Ovary (tissue), 9 donors: ENCODE results near the gene JSRP1. TPM values are rescaled to one million over a fixed set of nuclear protein-coding genes. Genes with fewer than 3 reads are reported as not detected.
"Not testable (repeated sequence)": the region's sequence is repeated elsewhere in the genome, so short reads cannot be mapped to it uniquely, and the experiment has no call there.

Source experiments
- DNase-seq, 5 donors: peaks; one replicate each; pipeline ENCODE4 v3.0.0-alpha.2; 2019 to 2020
- H3K27ac ChIP-seq, 2 donors: fragments of 200-600 bp; one replicate each; pipeline versions ENCODE4 v1.5.1 to v1.8.0; 2019 to 2022
- H3K27me3 ChIP-seq: fragments of 200-600 bp; one replicate; pipeline ENCODE4 v1.8.0; 2022
- H3K36me3 ChIP-seq: fragments of 200-600 bp; sonication (generic); one replicate; pipeline ENCODE4 v1.5.1; 2019
- H3K4me1 ChIP-seq: one replicate; pipeline ENCODE4 v1.8.1; 2013; ENCODE audit warnings: mild to moderate bottlenecking, moderate library complexity; ENCODE audit not compliant: insufficient read depth
- H3K4me3 ChIP-seq: fragments of 200-600 bp; sonication (generic); one replicate; pipeline ENCODE4 v1.5.1; 2017
- H3K9me3 ChIP-seq, 2 donors: fragments of 200-600 bp in 1 of 2; sonication (generic) in 1 of 2; one replicate each; pipeline versions ENCODE4 v1.5.1 to v1.8.1; 2013 to 2019; ENCODE audit warnings: mild to moderate bottlenecking in 1 of 2, moderate library complexity in 1 of 2
- EP300 ChIP-seq: sonication (generic); formaldehyde crosslinking; IDR thresholded peaks from one replicate; pipeline ENCODE4 v1.6.1; 2017; ENCODE audit warnings: antibody characterized with exemption
- POLR2A ChIP-seq: fragments of 450-650 bp; IDR thresholded peaks from one replicate; pipeline ENCODE4 v1.6.1; 2017; ENCODE audit warnings: antibody characterized with exemption, mild to moderate bottlenecking, moderate library complexity
- WGBS, 3 donors: extraction: QIAGEN DNeasy Blood & Tissue Kit in 1 of 3; methylation state at CpG; one replicate each; pipeline versions ENCODE4 v1.1.5 to v1.1.7; 2013 to 2017; 5-methylcytosine and 5-hydroxymethylcytosine counted together
- intact Hi-C, 4 donors: fragments of 100-400 bp; cut with DNase I; formaldehyde crosslinking; loops; one replicate each; pipeline versions ENCODE4 v1.11.0 to v1.15.1; 2022 to 2023
- polyA plus RNA-seq, 2 donors: library from polyadenylated mRNA; stranded (reverse); fragments of 200-250 nt in 1 of 2; fragments of 350-450 nt in 1 of 2; fragmentation: Illumina TruSeq in 1 of 2; extraction: RNeasy Lipid Tissue Mini Kit (QIAGEN cat#74804) in 1 of 2; gene quantifications; one replicate each; pipeline ENCODE4 v1.2.3, GENCODE V29; 2013 to 2014
- total RNA-seq, 7 donors: library from RNA; depleted of rRNA in 2 of 7; stranded (reverse); fragments of >200 nt in 2 of 7; fragmentation: NEBNext Ultra II Directional in 3 of 7; extraction: Animal tissue kit (Norgen Biotek cat#: 25700) in 3 of 7; gene quantifications; one replicate each; pipeline versions ENCODE4 v1.1.0 to v1.2.4, GENCODE V29; 2016 to 2023
- TF ChIP-seq, protein P1 (sequence below), 3 donors: fragments of 450-650 bp in 2 of 3; fragments of 200-600 bp in 1 of 3; IDR thresholded peaks; one replicate each; pipeline versions ENCODE4 v1.5.1 to v1.8.0; 2016 to 2022; ENCODE audit warnings: antibody characterized with exemption in 3 of 3, mild to moderate bottlenecking in 1 of 3
- donor health status: DM: no; HTN: no; CAD: no; lungs with moderate emphysema.
- donor health status: DM: no; HTN: no; CAD: no.
- donor health status: Bipolar disorder and iron deficiency.
- donor health status: DM: yes; HTN: yes; CAD: no.
- donor health status: DM: no; HTN: no; CAD: no.
- donor health status: DM: yes; HTN: yes; CAD: no.

Gene JSRP1
- total and polyA plus RNA-seq, 9 donors, result 0.30 to 0.92 (median 0.35) TPM; not detected in 4

DNA sequence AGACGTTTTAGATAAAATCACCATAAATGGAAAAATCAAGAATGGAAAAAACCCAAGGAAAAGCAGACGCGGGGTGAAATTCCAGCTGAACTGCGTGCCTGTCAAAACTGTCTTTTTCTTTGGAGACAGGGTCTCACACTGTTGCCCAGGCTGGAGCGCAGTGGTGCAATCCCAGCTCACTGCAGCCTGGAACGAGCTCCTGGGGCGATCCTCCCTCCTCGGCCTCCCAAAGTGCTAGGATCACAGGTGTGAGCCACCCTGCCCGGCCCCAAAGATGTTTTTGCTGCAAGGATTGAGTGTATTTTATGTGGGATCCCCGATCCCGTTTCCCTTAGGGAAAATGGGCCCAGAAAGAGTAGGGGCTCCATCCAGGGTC, 26.6 kb upstream of the JSRP1 start:
- H3K4me3 ChIP-seq, result no peak overlapping the region

DNA sequence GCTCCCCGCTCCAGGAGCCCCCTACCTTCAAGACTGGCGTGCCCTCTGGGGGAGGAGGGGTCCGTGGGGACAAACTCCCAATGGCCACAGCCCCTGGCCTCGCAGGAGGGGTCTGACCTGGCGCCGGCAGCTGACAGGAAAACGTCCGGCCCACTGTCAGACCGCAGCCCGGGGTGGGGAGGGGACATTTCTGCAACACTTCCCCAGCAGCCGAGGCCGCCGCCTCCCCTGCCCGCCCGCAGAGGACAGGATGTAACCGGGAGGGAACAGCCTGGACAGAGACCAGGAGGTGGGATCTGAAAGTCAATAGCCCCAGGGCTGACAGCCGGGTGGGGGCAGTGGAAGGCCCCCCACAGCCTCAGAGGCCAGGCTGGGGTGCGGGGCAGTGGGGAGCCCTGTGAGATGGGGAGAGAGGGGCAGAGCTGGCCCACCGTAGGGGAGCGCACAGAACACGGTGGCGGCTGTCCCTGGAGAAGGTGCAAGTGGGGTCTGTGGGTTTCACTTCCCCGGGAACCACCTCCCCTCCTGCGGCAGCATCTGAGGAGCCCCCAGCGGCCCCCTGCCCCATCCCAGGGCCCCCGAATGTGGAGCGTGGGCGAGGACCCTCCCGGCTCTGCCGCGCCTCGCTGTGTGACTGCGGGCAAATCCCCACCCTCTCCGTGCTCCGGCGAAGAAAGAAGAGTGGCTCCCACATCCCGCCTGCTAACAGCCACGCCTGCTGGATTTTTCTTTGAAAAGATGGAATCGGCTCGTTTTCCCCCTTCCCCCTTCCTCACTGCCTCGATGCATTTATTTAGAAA, 26.0 kb upstream of the JSRP1 start, which contains the start of gene PEAK3:
PEAK3 (minus strand) TSS at position 114 of the 800 bp plus-strand sequence. CDS start 1,244 bp downstream, outside the sequence.
- peak in 3 of 5 donors; percentile 53 to 73 (median 56) for DNase-seq
- intact Hi-C loops, result loop anchor here in 1 of 4 donors (5.0 kb wide), 1 partner anchor 1115 kb away; no protein-coding TSS in a partner anchor
- H3K4me1 ChIP-seq, result peaks cover 6% of the 10 kb centered on the region
- no peaks in the 10 kb centered on the region for H3K36me3 ChIP-seq
- 7 to 10% (median 10%) methylated on average over 40 to 41 of the region's 41 CpGs for WGBS, 3 donors
- TF ChIP-seq EP300, result no peak
- TF ChIP-seq, protein P1, sequence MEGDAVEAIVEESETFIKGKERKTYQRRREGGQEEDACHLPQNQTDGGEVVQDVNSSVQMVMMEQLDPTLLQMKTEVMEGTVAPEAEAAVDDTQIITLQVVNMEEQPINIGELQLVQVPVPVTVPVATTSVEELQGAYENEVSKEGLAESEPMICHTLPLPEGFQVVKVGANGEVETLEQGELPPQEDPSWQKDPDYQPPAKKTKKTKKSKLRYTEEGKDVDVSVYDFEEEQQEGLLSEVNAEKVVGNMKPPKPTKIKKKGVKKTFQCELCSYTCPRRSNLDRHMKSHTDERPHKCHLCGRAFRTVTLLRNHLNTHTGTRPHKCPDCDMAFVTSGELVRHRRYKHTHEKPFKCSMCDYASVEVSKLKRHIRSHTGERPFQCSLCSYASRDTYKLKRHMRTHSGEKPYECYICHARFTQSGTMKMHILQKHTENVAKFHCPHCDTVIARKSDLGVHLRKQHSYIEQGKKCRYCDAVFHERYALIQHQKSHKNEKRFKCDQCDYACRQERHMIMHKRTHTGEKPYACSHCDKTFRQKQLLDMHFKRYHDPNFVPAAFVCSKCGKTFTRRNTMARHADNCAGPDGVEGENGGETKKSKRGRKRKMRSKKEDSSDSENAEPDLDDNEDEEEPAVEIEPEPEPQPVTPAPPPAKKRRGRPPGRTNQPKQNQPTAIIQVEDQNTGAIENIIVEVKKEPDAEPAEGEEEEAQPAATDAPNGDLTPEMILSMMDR (IDR thresholded peaks at IDR 0.05), result no peak
- TF ChIP-seq POLR2A, result no peak
- peak within 1 kb of the TSS; percentile 24 for H3K4me3 ChIP-seq
- H3K9me3 ChIP-seq, result no peaks in the 10 kb centered on the region
- no peaks in the 10 kb centered on the region for H3K27me3 ChIP-seq
- no peak within 1 kb of the TSS for H3K27ac ChIP-seq

More for the DNA sequence above, 26.6 kb upstream of the JSRP1 start:
- intact Hi-C loops, result loop anchor here in 1 of 4 donors (5.0 kb wide), 1 partner anchor 1116 kb away; no protein-coding TSS in a partner anchor
- H3K9me3 ChIP-seq, result no peaks in the 10 kb centered on the region
- no peaks in the 10 kb centered on the region for H3K27me3 ChIP-seq
- 65 to 73% (median 68%) methylated on average over 11 of the region's 11 CpGs for WGBS, 3 donors
- no peak for DNase-seq
- no peaks in the 10 kb centered on the region for H3K36me3 ChIP-seq
- H3K4me1 ChIP-seq, result peaks cover 6% of the 10 kb centered on the region
- TF ChIP-seq POLR2A (no peak), EP300 (no peak)
- TF ChIP-seq, protein P1 (IDR thresholded peaks at IDR 0.05), result no peak
- H3K27ac ChIP-seq, result no peak overlapping the region

DNA sequence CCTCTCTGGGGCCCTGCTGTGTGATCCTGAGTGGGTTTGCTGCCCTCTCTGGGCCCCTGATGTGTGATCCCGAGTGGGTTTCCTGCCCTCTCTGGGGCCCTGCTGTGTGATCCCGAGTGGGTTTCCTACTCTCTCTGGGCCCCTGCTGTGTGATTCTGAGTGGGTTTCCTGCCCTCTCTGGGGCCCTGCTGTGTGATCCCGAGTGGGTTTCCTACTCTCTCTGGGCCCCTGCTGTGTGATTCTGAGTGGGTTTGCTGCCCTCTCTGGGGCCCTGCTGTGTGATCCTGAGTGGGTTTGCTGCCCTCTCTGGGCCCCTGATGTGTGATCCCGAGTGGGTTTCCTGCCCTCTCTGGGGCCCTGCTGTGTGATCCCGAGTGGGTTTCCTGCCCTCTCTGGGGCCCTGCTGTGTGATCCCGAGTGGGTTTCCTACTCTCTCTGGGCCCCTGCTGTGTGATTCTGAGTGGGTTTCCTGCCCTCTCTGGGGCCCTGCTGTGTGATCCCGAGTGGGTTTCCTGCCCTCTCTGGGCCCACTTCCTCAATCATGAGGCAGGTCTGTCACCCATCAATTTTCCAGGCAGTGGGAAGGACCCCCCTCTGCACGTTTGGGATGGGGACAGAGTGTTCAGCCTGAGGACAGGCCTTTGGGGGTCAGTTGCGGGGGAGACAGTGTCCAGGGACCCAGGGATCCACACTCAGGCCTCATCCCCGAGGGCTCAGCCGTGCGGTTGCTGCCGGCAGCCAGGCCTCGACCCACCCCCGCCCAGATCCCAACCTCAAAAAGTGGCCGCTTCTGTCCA, 25.2 kb upstream of the JSRP1 start:
- DNase-seq, H3K36me3 ChIP-seq, H3K9me3 ChIP-seq, H3K27me3 ChIP-seq, H3K4me1 ChIP-seq, H3K27ac ChIP-seq, H3K4me3 ChIP-seq: not testable (repeated sequence)
- WGBS, 3 donors, result 29 to 43% (median 30%) methylated on average over 9 to 16 of the region's 16 CpGs
- intact Hi-C loops, result loop anchor here in 1 of 4 donors (5.0 kb wide), 1 partner anchor 1114 kb away; no protein-coding TSS in a partner anchor

DNA sequence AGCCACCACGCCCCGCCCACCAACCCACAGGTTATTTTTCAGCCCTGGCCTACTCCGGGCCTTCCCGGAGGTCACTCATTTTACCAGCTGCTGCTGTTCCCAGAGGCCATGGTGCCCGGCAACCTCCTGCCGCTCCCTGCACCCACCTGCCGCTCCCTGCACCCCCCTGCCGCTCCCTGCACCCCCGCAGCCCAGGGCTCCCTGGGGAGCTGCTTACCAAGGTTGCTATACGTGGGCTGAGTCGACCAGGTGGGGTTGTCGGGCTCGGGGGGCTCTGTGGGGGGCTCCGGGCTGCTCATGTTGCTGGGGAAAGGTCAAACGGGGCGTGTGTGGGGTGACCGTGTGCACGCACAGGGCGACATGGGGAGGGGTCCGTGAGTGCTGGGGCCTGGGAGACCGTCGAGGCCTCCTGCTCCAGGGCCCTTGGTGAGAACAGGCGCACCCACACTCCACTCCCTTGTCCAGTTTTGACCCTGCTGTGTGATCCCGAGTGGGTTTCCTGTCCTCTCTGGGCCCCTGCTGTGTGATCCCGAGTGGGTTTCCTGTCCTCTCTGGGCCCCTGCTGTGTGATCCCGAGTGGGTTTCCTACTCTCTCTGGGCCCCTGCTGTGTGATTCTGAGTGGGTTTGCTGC, 24.5 kb upstream of the JSRP1 start:
- 62 to 75% (median 66%) methylated on average over 25 to 26 of the region's 26 CpGs for WGBS, 3 donors
- DNase-seq, result no peak
- Histone ChIP-seq H3K36me3 (no peaks in the 10 kb centered on the region), H3K9me3 (no peaks in the 10 kb centered on the region), H3K27ac (no peak overlapping the region), H3K27me3 (no peaks in the 10 kb centered on the region), H3K4me3 (no peak overlapping the region), H3K4me1 (peaks cover 12% of the 10 kb centered on the region)
- intact Hi-C loops, result loop anchor here in 1 of 4 donors (5.0 kb wide), 1 partner anchor 1113 kb away; no protein-coding TSS in a partner anchor
- no peak for TF ChIP-seq EP300
- TF ChIP-seq, protein P1 (IDR thresholded peaks at IDR 0.05), result no peak
- TF ChIP-seq POLR2A, result no peak
